ENCODE results near the gene ADAM12.
A peak's percentile ranks its signal among the peaks of the same experiment; 100 is the strongest.

ADAM12 gene

DNA sequence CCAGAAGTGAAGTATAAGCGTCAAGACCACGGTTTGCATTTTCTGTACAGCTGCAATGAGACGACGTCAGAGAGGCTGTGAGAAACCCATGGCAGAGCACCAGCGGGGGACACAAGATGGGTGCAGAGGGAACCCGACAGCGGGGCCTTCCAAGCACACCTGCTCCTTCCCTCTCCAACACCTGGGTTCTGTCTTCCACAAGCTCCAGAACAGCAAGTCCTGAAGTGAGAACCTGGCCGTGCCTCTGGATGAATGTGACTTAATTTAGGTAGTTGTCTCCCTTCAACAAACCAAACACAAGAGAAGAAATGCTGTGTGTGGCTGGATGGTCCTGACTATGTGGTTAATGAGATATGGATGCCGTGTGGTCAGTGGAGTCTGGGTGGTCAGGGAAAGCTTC is 76.1 kb downstream of the ADAM12 start:
- H3K27me3 Mint-ChIP-seq, result no peaks in the 10 kb centered on the region
- no peak for DNase-seq
- H3K4me3 Mint-ChIP-seq, result no peak overlapping the region
- no peaks in the 10 kb centered on the region for H3K4me1 Mint-ChIP-seq (ENCODE audit: low read depth in 2 of 2)
- H3K9me3 Mint-ChIP-seq, result peaks cover 0 to 6% of the 10 kb centered on the region in 2 donors
- no peak overlapping the region for H3K27ac Mint-ChIP-seq
- H3K36me3 Mint-ChIP-seq (ENCODE audit: insufficient read depth), result peaks cover 9% of the 10 kb centered on the region
- ATAC-seq (replicated peaks), result no peak

- no peak overlapping the region for H3K4me3 Mint-ChIP-seq
- no peaks in the 10 kb centered on the region for H3K27me3 Mint-ChIP-seq
- no peaks in the 10 kb centered on the region for H3K4me1 Mint-ChIP-seq (ENCODE audit: low read depth in 2 of 2)
- ATAC-seq (replicated peaks), result no peak
- H3K9me3 Mint-ChIP-seq, result peaks cover 0 to 6% of the 10 kb centered on the region in 2 donors
- no peak for DNase-seq
- H3K27ac Mint-ChIP-seq, result no peak overlapping the region
- H3K36me3 Mint-ChIP-seq (ENCODE audit: insufficient read depth), result peaks cover 9% of the 10 kb centered on the region
Observed at GRCh38 chr10:126309228-126309883, 78.9 kb downstream of the ADAM12 start.

GRCh38 chr10:126302826-126303665 is 85.2 kb downstream of the ADAM12 start:
- no peaks in the 10 kb centered on the region for H3K36me3 Mint-ChIP-seq (ENCODE audit: insufficient read depth)
- H3K9me3 Mint-ChIP-seq, result peaks cover 0 to 5% of the 10 kb centered on the region in 2 donors
- H3K27ac Mint-ChIP-seq, result no peak overlapping the region
- no peaks in the 10 kb centered on the region for H3K4me1 Mint-ChIP-seq (ENCODE audit: low read depth in 2 of 2)
- H3K27me3 Mint-ChIP-seq, result no peaks in the 10 kb centered on the region
- DNase-seq, result no peak
- H3K4me3 Mint-ChIP-seq, result no peak overlapping the region
- no peak for ATAC-seq (replicated peaks)

GRCh38 chr10:126302476-126302756 is 85.9 kb downstream of the ADAM12 start:
- DNase-seq (no peak), ATAC-seq (replicated peaks) (no peak)
- peaks cover 0 to 1% of the 10 kb centered on the region in 2 donors for H3K4me1 Mint-ChIP-seq (ENCODE audit: low read depth in 2 of 2)
- no peak overlapping the region for H3K27ac Mint-ChIP-seq
- H3K4me3 Mint-ChIP-seq, result no peak overlapping the region
- peaks cover 1 to 5% of the 10 kb centered on the region in 2 donors for H3K9me3 Mint-ChIP-seq
- no peaks in the 10 kb centered on the region for H3K36me3 Mint-ChIP-seq (ENCODE audit: insufficient read depth)
- no peaks in the 10 kb centered on the region for H3K27me3 Mint-ChIP-seq

DNA sequence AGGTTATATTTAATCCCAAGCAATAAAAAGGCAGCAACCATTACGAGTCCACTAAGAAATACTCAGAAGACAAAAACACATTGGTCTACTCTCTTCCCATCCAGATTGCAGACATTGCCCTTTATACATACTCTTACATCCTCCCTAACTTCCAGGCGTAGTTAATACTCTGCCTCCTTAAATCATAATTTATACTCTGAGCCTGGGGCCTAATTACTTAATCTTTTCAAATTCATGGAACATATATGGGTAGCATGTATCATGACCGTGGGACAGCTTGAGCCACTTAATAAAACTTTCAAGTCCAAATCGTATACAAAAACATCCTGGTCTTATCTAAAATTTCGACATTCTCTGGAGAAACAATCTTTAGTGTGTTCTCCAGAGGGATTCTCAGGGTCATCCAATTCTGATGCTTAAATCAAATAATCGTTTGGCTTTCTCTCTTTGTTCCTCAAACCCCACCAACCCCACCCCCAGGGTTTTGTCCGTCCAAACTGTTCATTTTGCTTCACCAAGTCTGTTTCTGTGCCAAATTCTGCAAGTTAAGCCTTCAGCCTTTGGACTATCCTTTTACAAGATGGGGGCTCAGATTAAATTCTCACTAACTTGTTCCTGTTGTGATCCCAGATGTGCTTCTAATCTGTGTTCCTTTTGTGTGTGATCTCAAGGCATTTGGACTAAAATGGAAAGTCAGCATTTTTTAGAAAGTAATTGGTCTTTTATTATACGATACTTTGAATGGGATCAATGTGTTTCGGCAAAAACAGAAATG is 86.4 kb downstream of the ADAM12 start:
- Mint-ChIP-seq H3K27ac (no peak overlapping the region), H3K27me3 (no peaks in the 10 kb centered on the region), H3K36me3 (ENCODE audit: insufficient read depth) (no peaks in the 10 kb centered on the region), H3K4me1 (ENCODE audit: low read depth in 2 of 2) (peaks cover 0 to 1% of the 10 kb centered on the region in 2 donors), H3K4me3 (no peak overlapping the region), H3K9me3 (peaks cover 1 to 5% of the 10 kb centered on the region in 2 donors)
- ATAC-seq (replicated peaks) (no peak), DNase-seq (no peak)

DNA sequence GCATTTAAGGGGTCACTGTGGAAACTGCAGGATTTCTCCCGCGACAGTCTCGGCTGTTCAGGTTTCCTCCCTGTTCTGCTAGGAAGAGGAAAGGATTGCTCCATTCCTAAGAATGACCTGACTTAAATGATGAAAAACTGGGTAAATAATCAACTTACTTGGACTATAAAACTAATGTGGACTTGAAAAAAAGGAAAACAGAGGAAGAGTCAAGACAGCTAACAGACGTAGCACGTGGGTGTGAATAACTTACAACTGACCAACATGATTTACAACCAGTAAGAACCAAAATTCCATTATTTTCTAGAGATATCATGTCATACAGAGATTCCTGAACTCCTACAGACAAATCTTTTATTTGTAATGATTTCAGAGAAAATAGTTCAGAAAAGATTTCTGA is 93.8 kb downstream of the ADAM12 start:
- Mint-ChIP-seq H3K4me3 (no peak overlapping the region), H3K9me3 (peaks cover 5 to 8% of the 10 kb centered on the region in 2 donors), H3K36me3 (ENCODE audit: insufficient read depth) (no peaks in the 10 kb centered on the region), H3K27me3 (no peaks in the 10 kb centered on the region), H3K4me1 (ENCODE audit: low read depth in 2 of 2) (peaks cover 0 to 4% of the 10 kb centered on the region in 2 donors), H3K27ac (no peak overlapping the region)
- no peak for DNase-seq
- ATAC-seq (replicated peaks), result no peak

DNA sequence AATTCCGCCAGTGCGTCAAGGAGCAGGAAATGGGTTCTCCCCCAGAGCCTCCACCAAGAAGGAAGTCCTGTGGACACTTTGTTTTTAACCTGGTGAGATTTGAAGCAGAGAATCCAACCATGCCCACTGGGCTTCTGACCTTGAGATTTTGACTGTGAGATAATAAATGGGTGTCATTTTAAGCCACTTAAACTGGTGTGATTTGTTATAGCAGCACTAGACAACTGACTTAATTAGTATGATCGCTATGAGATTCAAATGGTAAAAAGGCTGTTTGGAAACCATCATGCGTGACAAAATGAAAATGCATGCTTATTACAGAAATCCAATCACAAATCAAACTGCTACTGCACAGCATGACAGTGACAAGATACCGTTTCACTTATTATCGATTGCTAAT is 98.0 kb downstream of the ADAM12 start:
- H3K9me3 Mint-ChIP-seq, result peaks cover 5 to 8% of the 10 kb centered on the region in 2 donors
- peaks cover 0 to 5% of the 10 kb centered on the region in 2 donors for H3K4me1 Mint-ChIP-seq (ENCODE audit: low read depth in 2 of 2)
- H3K4me3 Mint-ChIP-seq, result no peak overlapping the region
- H3K27ac Mint-ChIP-seq, result no peak overlapping the region
- ATAC-seq (replicated peaks) (no peak), DNase-seq (no peak)
- no peaks in the 10 kb centered on the region for H3K27me3 Mint-ChIP-seq
- no peaks in the 10 kb centered on the region for H3K36me3 Mint-ChIP-seq (ENCODE audit: insufficient read depth)

- H3K4me3 Mint-ChIP-seq, result no peak overlapping the region
- H3K4me1 Mint-ChIP-seq (ENCODE audit: low read depth in 2 of 2), result peaks cover 0 to 5% of the 10 kb centered on the region in 2 donors
- H3K27me3 Mint-ChIP-seq, result no peaks in the 10 kb centered on the region
- ATAC-seq (replicated peaks), result no peak
- no peak for DNase-seq
- H3K27ac Mint-ChIP-seq, result peak overlapping the region in 1 of 2 donors; percentile 64
- H3K9me3 Mint-ChIP-seq, result peaks cover 2 to 8% of the 10 kb centered on the region in 2 donors
- H3K36me3 Mint-ChIP-seq (ENCODE audit: insufficient read depth), result no peaks in the 10 kb centered on the region
Observed at GRCh38 chr10:126288547-126289493, 99.5 kb downstream of the ADAM12 start.

DNA sequence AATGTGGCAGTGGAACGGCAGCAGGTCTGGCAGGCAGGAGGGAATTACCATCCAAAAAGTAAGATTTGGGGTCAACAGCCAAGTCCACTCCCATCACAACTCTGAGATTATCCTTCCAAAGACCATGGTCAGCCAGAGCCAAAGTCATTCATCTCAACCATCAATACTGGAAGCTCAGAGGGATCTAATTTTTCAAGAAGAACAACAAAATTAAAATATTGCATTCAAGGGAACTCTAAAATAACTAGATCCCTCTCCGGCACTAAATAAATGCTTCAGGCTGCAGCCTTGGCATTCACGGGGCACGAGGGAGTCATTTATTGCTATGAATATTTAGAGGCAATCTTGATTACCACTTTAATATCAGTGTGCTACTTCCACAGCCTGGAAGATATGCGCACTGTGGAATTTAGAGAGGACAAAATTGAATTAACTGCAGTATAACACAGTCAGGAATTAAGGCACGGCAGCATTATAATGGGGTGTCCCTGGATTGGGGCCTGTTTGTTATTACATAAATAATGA is 102.0 kb downstream of the ADAM12 start:
- DNase-seq (no peak), ATAC-seq (replicated peaks) (no peak)
- H3K27me3 Mint-ChIP-seq, result no peaks in the 10 kb centered on the region
- peaks cover 0 to 2% of the 10 kb centered on the region in 2 donors for H3K4me1 Mint-ChIP-seq (ENCODE audit: low read depth in 2 of 2)
- no peak overlapping the region for H3K27ac Mint-ChIP-seq
- peaks cover 0 to 3% of the 10 kb centered on the region in 2 donors for H3K9me3 Mint-ChIP-seq
- H3K4me3 Mint-ChIP-seq, result no peak overlapping the region
- H3K36me3 Mint-ChIP-seq (ENCODE audit: insufficient read depth), result no peaks in the 10 kb centered on the region

GRCh38 chr10:126283307-126283706 is 105.0 kb downstream of the ADAM12 start:
- ATAC-seq (replicated peaks), result no peak
- Mint-ChIP-seq H3K4me3 (no peak overlapping the region), H3K27me3 (no peaks in the 10 kb centered on the region), H3K4me1 (ENCODE audit: low read depth in 2 of 2) (peaks cover 0 to 2% of the 10 kb centered on the region in 2 donors), H3K27ac (no peak overlapping the region), H3K9me3 (peaks cover 0 to 3% of the 10 kb centered on the region in 2 donors), H3K36me3 (ENCODE audit: insufficient read depth) (no peaks in the 10 kb centered on the region)
- DNase-seq, result no peak

DNA sequence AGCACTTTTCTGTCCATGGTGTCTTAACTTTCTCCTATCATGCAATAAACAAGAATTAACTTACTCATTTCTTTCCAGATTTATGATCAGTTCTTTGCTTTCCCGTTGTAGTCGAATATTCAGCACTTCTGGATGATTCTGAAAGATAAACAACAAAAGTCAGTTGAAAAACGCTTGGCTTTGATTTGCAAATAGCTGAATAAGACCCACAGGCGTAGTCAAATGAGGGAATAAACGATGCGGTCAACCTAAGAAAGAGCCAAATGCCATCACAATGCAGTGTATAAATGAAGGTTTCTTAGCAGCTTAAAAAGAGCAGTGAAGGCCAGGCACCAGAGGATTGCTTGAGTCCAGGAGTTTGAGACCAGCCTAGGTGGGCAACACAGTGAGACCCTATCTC is 109.4 kb downstream of the ADAM12 start:
- H3K4me3 Mint-ChIP-seq, result no peak overlapping the region
- ATAC-seq (replicated peaks), result no peak

GRCh38 chr10:126277181-126277580 is 111.1 kb downstream of the ADAM12 start:
- no peak for ATAC-seq (replicated peaks)
- DNase-seq, result no peak
- no peaks in the 10 kb centered on the region for H3K27me3 Mint-ChIP-seq
- no peaks in the 10 kb centered on the region for H3K4me1 Mint-ChIP-seq (ENCODE audit: low read depth in 2 of 2)
- peaks cover 0 to 4% of the 10 kb centered on the region in 2 donors for H3K9me3 Mint-ChIP-seq
- H3K36me3 Mint-ChIP-seq (ENCODE audit: insufficient read depth), result peaks cover 5% of the 10 kb centered on the region
- no peak overlapping the region for H3K27ac Mint-ChIP-seq
- no peak overlapping the region for H3K4me3 Mint-ChIP-seq

More for the DNA sequence above, 109.4 kb downstream of the ADAM12 start:
- DNase-seq, result no peak
- H3K27ac Mint-ChIP-seq, result no peak overlapping the region
- H3K36me3 Mint-ChIP-seq (ENCODE audit: insufficient read depth), result peaks cover 3% of the 10 kb centered on the region
- H3K9me3 Mint-ChIP-seq, result peaks cover 0 to 3% of the 10 kb centered on the region in 2 donors
- H3K27me3 Mint-ChIP-seq, result no peaks in the 10 kb centered on the region
- no peaks in the 10 kb centered on the region for H3K4me1 Mint-ChIP-seq (ENCODE audit: low read depth in 2 of 2)

All from effector memory CD8-positive, alpha-beta T cell (primary cell).